Heart right ventricle (tissue), 16 donors: Measurements from ENCODE around the gene USH2A. TPM values are rescaled to one million over a fixed set of nuclear protein-coding genes. Genes with fewer than 3 reads are reported as not detected.

Experiments used
- ATAC-seq, 8 donors: fragments of 200-7000 bp; cut with Tn5 transposase; one replicate each; pipeline ENCODE4 v1.9.1; 2020; ENCODE audit warnings: mild to moderate bottlenecking in 8 of 8, moderate library complexity in 8 of 8, moderate number of reproducible peaks in 1 of 8
- DNase-seq, 2 donors: peaks; one replicate each; pipeline ENCODE4 v3.0.0-alpha.2; 2020
- H3K27ac ChIP-seq, 10 donors: fragments of 200-600 bp; sonication (generic) in 2 of 10; one replicate each; pipeline versions ENCODE4 v1.5.0 to v1.8.0; 2020 to 2022; ENCODE audit warnings: mild to moderate bottlenecking in 3 of 10
- H3K27me3 ChIP-seq, 7 donors: fragments of 200-600 bp; one replicate each; pipeline ENCODE4 v1.8.0; 2021 to 2022; ENCODE audit warnings: mild to moderate bottlenecking in 2 of 7
- H3K36me3 ChIP-seq, 9 donors: fragments of 200-600 bp; sonication (generic) in 1 of 9; one replicate each; pipeline versions ENCODE4 v1.5.0 to v1.8.0; 2020 to 2022; ENCODE audit warnings: mild to moderate bottlenecking in 2 of 9
- H3K4me1 ChIP-seq, 9 donors: fragments of 200-600 bp; sonication (generic) in 1 of 9; one replicate each; pipeline versions ENCODE4 v1.5.0 to v1.8.0; 2020 to 2022; ENCODE audit warnings: mild to moderate bottlenecking in 4 of 9
- H3K4me3 ChIP-seq, 10 donors: fragments of 200-600 bp; sonication (generic) in 2 of 10; one replicate each; pipeline versions ENCODE4 v1.5.0 to v1.8.0; 2020 to 2022; ENCODE audit warnings: mild to moderate bottlenecking in 7 of 10, moderate library complexity in 2 of 10
- H3K9me3 ChIP-seq, 11 donors: fragments of 200-600 bp in 10 of 11; sonication (generic) in 2 of 11; one replicate each; pipeline versions ENCODE4 v1.5.0 to v1.8.0; 2013 to 2022; ENCODE audit warnings: mild to moderate bottlenecking in 2 of 11, control low read depth in 1 of 11, moderate library complexity in 1 of 11
- WGBS, 2 donors: extraction: QIAGEN DNeasy Blood & Tissue Kit; methylation state at CpG; one replicate each; pipeline ENCODE4 v1.1.7; 2013; ENCODE audit warnings: inconsistent platforms in 1 of 2; 5-methylcytosine and 5-hydroxymethylcytosine counted together
- intact Hi-C, 10 donors: fragments of 100-400 bp; cut with DNase I; formaldehyde crosslinking; loops; one replicate each; pipeline versions ENCODE4 v1.11.1 to v1.14.2; 2022
- polyA plus RNA-seq, 2 donors: library from polyadenylated mRNA; stranded (reverse); fragments of 200-250 nt; gene quantifications; one replicate each; pipeline ENCODE4 v1.2.3, GENCODE V29; 2013
- total RNA-seq, 10 donors: library from RNA; stranded (reverse); fragmentation: NEBNext Ultra II Directional in 3 of 10; extraction: Animal tissue kit (Norgen Biotek cat#: 25700) in 3 of 10; gene quantifications; one replicate each; pipeline versions ENCODE4 v1.2.1 to v1.2.4, GENCODE V29; 2021 to 2023
- TF ChIP-seq, protein P1 (sequence below), 9 donors: fragments of 200-600 bp; sonication (generic) in 2 of 9; IDR thresholded peaks; one replicate each; pipeline versions ENCODE4 v1.5.0 to v1.8.0; 2021 to 2022; ENCODE audit warnings: antibody characterized with exemption in 9 of 9, mild to moderate bottlenecking in 5 of 9, moderate library complexity in 1 of 9
- donor health status: Arrhythmogenic right ventricular cardiomyopathy.
- donor health status: ischemic (EF 13 %, LVEDD 7.1; RV severe dilation, severe dysfunction).
- donor health status: healthy with polysubstance abuse.
- donor health status: DM: no; HTN: yes; CAD: no.
- donor health status: DM: no; HTN: no; CAD: no.
- donor health status: ischemic (EF 25% LVEDD 6.9; RV normal size, moderate dysfunction).
- donor health status: ischemic (EF 25% LVEDD 5.7; RV mildly dilated, moderate dysfunction).
- donor health status: healthy.
- donor health status: DM: yes; HTN: yes; CAD: no.
- donor health status: Ischemic cardiomyopathy.
- donor health status: ischemic (EF 35%, LVEDD 5.7; RV mildly dilated, moderate dysfunction).
- donor health status: nonischemic (EF 11% LVEDD 7.7; RV severe dilation, severe dysfunction).
- donor health status: DM: yes; HTN: yes; CAD: no.
- donor health status: PGD.
- donor health status: ischemic (EF 29% LVEDD 5.4; RV normal size, mild dysfunction).
- donor health status: nonischemic (EF 23%, LVEDD 6.1; RV moderate dilation, normal function).

USH2A gene
- total and polyA plus RNA-seq, 12 donors, result 0.01 to 4.9 (median 3.6) TPM

DNA sequence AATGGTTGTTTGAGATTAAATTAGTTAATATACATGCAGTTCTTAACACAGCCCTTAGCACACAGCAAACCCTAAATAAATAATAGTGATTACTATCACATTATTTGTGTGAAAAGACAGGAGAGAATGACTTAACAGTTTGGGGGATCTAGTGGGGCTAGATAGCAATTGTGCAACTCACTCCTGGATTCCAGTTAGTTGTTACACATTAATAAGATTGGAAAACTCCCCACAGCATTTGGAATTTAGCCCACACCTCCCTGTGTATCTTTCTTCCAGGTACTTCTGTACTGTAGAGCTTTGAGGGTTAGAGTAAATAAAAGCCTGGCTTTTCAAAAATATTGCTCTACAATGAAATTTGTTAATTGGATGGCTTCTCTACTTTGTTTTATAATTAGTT is 763.0 kb downstream of the USH2A start:
- Histone ChIP-seq H3K27me3 (no peaks in the 10 kb centered on the region), H3K4me3 (no peak overlapping the region), H3K9me3 (no peaks in the 10 kb centered on the region), H3K4me1 (no peaks in the 10 kb centered on the region), H3K36me3 (no peaks in the 10 kb centered on the region), H3K27ac (no peak overlapping the region)
- intact Hi-C loops, result no loop called here
- TF ChIP-seq, protein P1, sequence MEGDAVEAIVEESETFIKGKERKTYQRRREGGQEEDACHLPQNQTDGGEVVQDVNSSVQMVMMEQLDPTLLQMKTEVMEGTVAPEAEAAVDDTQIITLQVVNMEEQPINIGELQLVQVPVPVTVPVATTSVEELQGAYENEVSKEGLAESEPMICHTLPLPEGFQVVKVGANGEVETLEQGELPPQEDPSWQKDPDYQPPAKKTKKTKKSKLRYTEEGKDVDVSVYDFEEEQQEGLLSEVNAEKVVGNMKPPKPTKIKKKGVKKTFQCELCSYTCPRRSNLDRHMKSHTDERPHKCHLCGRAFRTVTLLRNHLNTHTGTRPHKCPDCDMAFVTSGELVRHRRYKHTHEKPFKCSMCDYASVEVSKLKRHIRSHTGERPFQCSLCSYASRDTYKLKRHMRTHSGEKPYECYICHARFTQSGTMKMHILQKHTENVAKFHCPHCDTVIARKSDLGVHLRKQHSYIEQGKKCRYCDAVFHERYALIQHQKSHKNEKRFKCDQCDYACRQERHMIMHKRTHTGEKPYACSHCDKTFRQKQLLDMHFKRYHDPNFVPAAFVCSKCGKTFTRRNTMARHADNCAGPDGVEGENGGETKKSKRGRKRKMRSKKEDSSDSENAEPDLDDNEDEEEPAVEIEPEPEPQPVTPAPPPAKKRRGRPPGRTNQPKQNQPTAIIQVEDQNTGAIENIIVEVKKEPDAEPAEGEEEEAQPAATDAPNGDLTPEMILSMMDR (IDR thresholded peaks at IDR 0.05), result no peak
- DNase-seq (no peak), ATAC-seq (no peak)

DNA sequence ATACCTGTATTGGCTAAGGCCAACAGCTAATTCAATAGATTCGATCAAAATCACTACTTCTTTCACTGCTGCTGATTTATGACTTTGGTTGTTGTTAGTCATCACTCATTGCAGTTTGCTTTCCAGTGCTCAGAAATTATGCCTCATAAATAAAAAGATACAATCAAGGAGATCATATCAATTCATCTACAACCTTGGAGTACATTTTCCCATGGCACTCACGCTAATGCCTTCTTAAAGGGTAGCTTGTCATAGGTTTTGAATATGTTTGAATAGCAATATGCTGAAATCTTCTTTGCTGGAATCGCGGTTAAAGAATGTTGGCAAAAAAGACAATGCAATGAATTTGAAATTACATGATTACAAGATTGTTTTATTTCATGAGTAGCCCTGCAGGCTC is 766.2 kb downstream of the USH2A start:
- WGBS, 2 donors, result 89 to 90% methylated on average over 4 of the region's 4 CpGs
- DNase-seq (no peak), ATAC-seq (no peak)
- no peaks in the 10 kb centered on the region for H3K27me3 ChIP-seq
- no peak overlapping the region for H3K4me3 ChIP-seq
- TF ChIP-seq, protein P1 (IDR thresholded peaks at IDR 0.05), result no peak
- H3K36me3 ChIP-seq, result no peaks in the 10 kb centered on the region
- H3K4me1 ChIP-seq, result no peaks in the 10 kb centered on the region
- no peaks in the 10 kb centered on the region for H3K9me3 ChIP-seq
- H3K27ac ChIP-seq, result no peak overlapping the region
- intact Hi-C loops, result no loop called here

DNA sequence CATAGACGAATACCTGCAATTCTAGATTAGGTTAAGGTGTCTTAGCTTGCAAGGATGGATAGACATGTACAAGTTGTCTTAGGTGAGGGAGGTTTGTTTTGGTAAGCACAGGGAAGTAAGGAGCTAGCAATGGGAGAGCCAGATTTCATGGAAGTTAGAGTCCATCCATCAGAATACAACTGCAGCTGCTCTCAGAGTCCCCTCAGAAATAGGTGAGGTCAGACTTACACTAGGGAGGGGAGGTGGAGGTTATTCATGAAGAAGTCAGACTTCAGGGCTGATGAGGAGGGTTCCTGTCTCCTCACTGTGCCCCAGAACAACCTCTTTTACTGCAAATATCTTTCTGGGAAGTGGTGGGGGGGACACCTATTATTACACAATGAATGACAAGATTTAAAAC is 770.9 kb downstream of the USH2A start:
- Histone ChIP-seq H3K4me1 (no peaks in the 10 kb centered on the region), H3K9me3 (no peaks in the 10 kb centered on the region), H3K27ac (no peak overlapping the region), H3K27me3 (peaks cover 0 to 19% (median 0%) of the 10 kb centered on the region in 7 donors), H3K36me3 (no peaks in the 10 kb centered on the region), H3K4me3 (no peak overlapping the region)
- ATAC-seq, result no peak
- TF ChIP-seq, protein P1 (IDR thresholded peaks at IDR 0.05), result no peak
- intact Hi-C loops, result no loop called here
- WGBS, 2 donors, result 66 to 77% methylated on average over 1 of the region's 1 CpG
- no peak for DNase-seq

DNA sequence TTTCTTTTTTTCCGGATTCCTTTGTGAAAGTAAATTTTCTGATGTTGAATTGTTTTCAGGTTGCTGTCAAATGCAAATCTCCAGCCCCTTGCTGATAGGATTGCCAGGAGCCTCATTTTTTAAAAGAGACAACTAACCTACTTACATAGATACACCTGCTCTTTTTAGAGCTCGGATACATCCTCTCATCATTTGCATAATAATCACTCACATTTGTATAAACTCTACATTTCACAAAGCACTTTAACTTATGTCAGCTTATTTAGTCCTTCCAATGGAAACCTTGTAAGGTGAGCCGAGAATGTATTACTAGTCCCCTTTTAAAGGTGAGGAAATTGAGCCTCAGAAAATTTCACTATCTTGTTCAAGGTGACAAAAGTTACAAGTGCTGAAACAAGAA is 771.4 kb downstream of the USH2A start:
- intact Hi-C loops, result no loop called here
- DNase-seq (no peak), ATAC-seq (no peak)
- 45 to 48% methylated on average over 3 of the region's 3 CpGs for WGBS, 2 donors
- Histone ChIP-seq H3K4me1 (no peaks in the 10 kb centered on the region), H3K36me3 (no peaks in the 10 kb centered on the region), H3K9me3 (no peaks in the 10 kb centered on the region), H3K27me3 (peaks cover 0 to 19% (median 0%) of the 10 kb centered on the region in 7 donors), H3K4me3 (no peak overlapping the region), H3K27ac (no peak overlapping the region)
- TF ChIP-seq, protein P1 (IDR thresholded peaks at IDR 0.05), result no peak
